CD8-positive, alpha-beta memory T cell (primary cell): Measurements from ENCODE around the gene WNT11. TPM values are rescaled to one million over a fixed set of nuclear protein-coding genes. Genes with fewer than 3 reads are reported as not detected.

ENCODE experiments used
- CTCF ChIA-PET: fragments of 350-600 bp; sonication (Branson Sonifier 250); formaldehyde crosslinking; loops from one replicate; lab custom pipeline; 2021; ENCODE audit warnings: antibody characterized with exemption; lab: Charles Lee
- POLR2A ChIA-PET: fragments of 350-600 bp; sonication (Branson Sonifier 250); formaldehyde crosslinking; loops from one replicate; lab custom pipeline; 2021; ENCODE audit warnings: antibody characterized with exemption; lab: Charles Lee
- DNase-seq, 5 donors: peaks; one replicate each; pipeline versions ENCODE4 v3.0.0 to v3.0.0-alpha.2; 2020 to 2022; ENCODE audit warnings: mixed read lengths in 1 of 5
- H3K27ac ChIP-seq: one replicate; pipeline ENCODE4 v1.7.0; 2013; ENCODE audit warnings: low read depth, mild to moderate bottlenecking, low read length, moderate library complexity
- H3K27me3 ChIP-seq: 2 replicates; pipeline ENCODE4 v1.7.0; 2013; ENCODE audit warnings: low read length, mild to moderate bottlenecking; ENCODE audit not compliant: insufficient read depth, poor library complexity, severe bottlenecking
- H3K36me3 ChIP-seq: 2 replicates; pipeline ENCODE4 v1.7.0; 2013; ENCODE audit warnings: mild to moderate bottlenecking, low read length, moderate library complexity; ENCODE audit not compliant: insufficient read depth
- H3K4me1 ChIP-seq: 2 replicates; pipeline ENCODE4 v1.7.0; 2013; ENCODE audit warnings: mild to moderate bottlenecking, low read length, moderate library complexity; ENCODE audit not compliant: insufficient read depth
- H3K4me3 ChIP-seq: 2 replicates; pipeline ENCODE4 v1.7.0; 2013; ENCODE audit warnings: mild to moderate bottlenecking, low read length
- H3K9me3 ChIP-seq: 2 replicates; pipeline ENCODE4 v1.7.0; 2013; ENCODE audit warnings: mild to moderate bottlenecking, low read length
- H3K27ac Mint-ChIP-seq, 8 donors: one replicate each; pipeline ENCODE4 v1.8.0; 2020 to 2021; ENCODE audit warnings: mixed read lengths in 8 of 8, mild to moderate bottlenecking in 6 of 8, inconsistent platforms in 3 of 8, moderate library complexity in 3 of 8
- H3K27me3 Mint-ChIP-seq, 2 donors: one replicate each; pipeline ENCODE4 v1.8.0; 2020 to 2021; ENCODE audit warnings: mixed read lengths in 2 of 2, mild to moderate bottlenecking in 1 of 2, moderate library complexity in 1 of 2
- H3K36me3 Mint-ChIP-seq, 3 donors: one replicate each; pipeline ENCODE4 v1.8.0; 2020 to 2021; ENCODE audit warnings: mixed read lengths in 3 of 3, inconsistent platforms in 1 of 3, mild to moderate bottlenecking in 1 of 3
- H3K4me1 Mint-ChIP-seq, 3 donors: one replicate each; pipeline ENCODE4 v1.8.0; 2020 to 2021; ENCODE audit warnings: mixed read lengths in 3 of 3, inconsistent platforms in 1 of 3, mild to moderate bottlenecking in 1 of 3
- H3K4me3 Mint-ChIP-seq, 7 donors: one replicate each; pipeline ENCODE4 v1.8.0; 2020 to 2021; ENCODE audit warnings: mixed read lengths in 7 of 7, mild to moderate bottlenecking in 6 of 7, moderate library complexity in 4 of 7, inconsistent platforms in 2 of 7
- H3K9me3 Mint-ChIP-seq, 5 donors: one replicate each; pipeline ENCODE4 v1.8.0; 2020 to 2022; ENCODE audit warnings: mixed read lengths in 5 of 5, mild to moderate bottlenecking in 3 of 5, moderate library complexity in 2 of 5, inconsistent platforms in 1 of 5
- polyA plus RNA-seq: library from polyadenylated mRNA; unstranded; fragments of 300-500 nt; fragmentation: Illumina TruSeq; gene quantifications from one replicate; pipeline ENCODE4 v1.2.3, GENCODE V29; 2021
- total RNA-seq, 2 experiments: library from RNA; stranded (reverse); gene quantifications; one replicate each; pipeline ENCODE4 v1.2.3, GENCODE V29; 2021

Gene WNT11
- total and polyA plus RNA-seq, 3 experiments from 2014 or later: 0.28 to 1.2 TPM; not detected in 1

- Histone ChIP-seq H3K9me3 (no peaks in the 10 kb centered on the region), H3K4me3 (no peak overlapping the region), H3K27ac (no peak overlapping the region), H3K4me1 (no peaks in the 10 kb centered on the region), H3K36me3 (no peaks in the 10 kb centered on the region), H3K27me3 (no peaks in the 10 kb centered on the region)
- H3K4me3 Mint-ChIP-seq: no peak overlapping the region
- ChIA-PET POLR2A (no interaction called here), CTCF (interaction anchor here (1.1 to 4.2 kb wide), 2 partner anchors 14 to 40 kb away, joined by 3 to 17 read pairs; no protein-coding TSS in a partner anchor)
- H3K4me1 Mint-ChIP-seq: no peaks in the 10 kb centered on the region
- H3K9me3 Mint-ChIP-seq: no peaks in the 10 kb centered on the region
- H3K36me3 Mint-ChIP-seq: no peaks in the 10 kb centered on the region
- DNase-seq: no peak
- H3K27me3 Mint-ChIP-seq: peaks cover 5 to 15% of the 10 kb centered on the region in 2 donors
- no peak overlapping the region for H3K27ac Mint-ChIP-seq
Measured at GRCh38 chr11:76248210-76248609, 41.9 kb upstream of the WNT11 start.

- no peaks in the 10 kb centered on the region for H3K4me1 Mint-ChIP-seq
- ChIA-PET POLR2A (no interaction called here), CTCF (interaction anchor here (1.1 to 4.2 kb wide), 3 partner anchors 12 to 39 kb away, joined by 3 to 17 read pairs (median 3); no protein-coding TSS in a partner anchor)
- no peaks in the 10 kb centered on the region for H3K9me3 Mint-ChIP-seq
- peak overlapping the region in 2 of 8 donors; percentile 1 to 58 for H3K27ac Mint-ChIP-seq
- peaks cover 5 to 8% of the 10 kb centered on the region in 2 donors for H3K27me3 Mint-ChIP-seq
- Histone ChIP-seq H3K4me3 (no peak overlapping the region), H3K27ac (no peak overlapping the region), H3K36me3 (no peaks in the 10 kb centered on the region), H3K4me1 (no peaks in the 10 kb centered on the region), H3K9me3 (no peaks in the 10 kb centered on the region), H3K27me3 (no peaks in the 10 kb centered on the region)
- no peak for DNase-seq
- no peak overlapping the region for H3K4me3 Mint-ChIP-seq
- H3K36me3 Mint-ChIP-seq: no peaks in the 10 kb centered on the region
Measured at GRCh38 chr11:76247091-76247490, 40.8 kb upstream of the WNT11 start.

- POLR2A ChIA-PET: no interaction called here
- Histone ChIP-seq H3K27ac (no peak overlapping the region), H3K36me3 (no peaks in the 10 kb centered on the region), H3K9me3 (no peaks in the 10 kb centered on the region), H3K27me3 (no peaks in the 10 kb centered on the region), H3K4me1 (no peaks in the 10 kb centered on the region), H3K4me3 (no peak overlapping the region)
- Mint-ChIP-seq H3K36me3 (no peaks in the 10 kb centered on the region), H3K9me3 (no peaks in the 10 kb centered on the region), H3K27ac (peak overlapping the region in 2 of 8 donors; percentile 1 to 58), H3K27me3 (peaks cover under 1 to 4% of the 10 kb centered on the region in 2 donors), H3K4me3 (no peak overlapping the region), H3K4me1 (no peaks in the 10 kb centered on the region)
- CTCF ChIA-PET: interaction anchor here (1.2 to 4.2 kb wide), 3 partner anchors 12 to 38 kb away, joined by 3 to 17 read pairs (median 3); no protein-coding TSS in a partner anchor
- DNase-seq: no peak
Measured at GRCh38 chr11:76246271-76246933, 40.1 kb upstream of the WNT11 start.

DNA sequence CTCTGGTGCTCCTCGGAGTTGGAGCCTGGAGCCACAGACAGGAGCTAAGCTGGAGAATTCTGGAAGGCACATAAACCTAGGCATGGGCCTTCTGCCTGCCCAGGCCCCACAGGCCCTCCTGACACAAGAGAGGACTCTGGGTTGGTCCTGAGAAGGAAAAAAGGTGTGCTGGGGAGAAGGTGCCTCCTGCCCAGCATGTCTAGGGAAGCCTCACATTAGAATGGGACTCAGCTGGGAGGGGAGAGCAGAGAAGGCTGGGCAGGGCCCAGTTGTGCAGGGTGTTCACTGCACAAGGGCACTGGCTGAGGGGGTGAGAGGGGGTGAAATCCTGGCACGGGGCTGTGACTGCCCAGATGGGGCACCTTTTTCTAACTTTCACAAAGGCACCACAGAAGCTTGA lies 39.4 kb upstream of the WNT11 start:
- Mint-ChIP-seq H3K4me1 (no peaks in the 10 kb centered on the region), H3K27ac (no peak overlapping the region), H3K27me3 (peaks cover 0 to 4% of the 10 kb centered on the region in 2 donors), H3K4me3 (no peak overlapping the region), H3K9me3 (no peaks in the 10 kb centered on the region), H3K36me3 (no peaks in the 10 kb centered on the region)
- ChIA-PET POLR2A (no interaction called here), CTCF (interaction anchor here (1.2 to 4.2 kb wide), 3 partner anchors 11 to 38 kb away, joined by 3 to 17 read pairs (median 3); no protein-coding TSS in a partner anchor)
- Histone ChIP-seq H3K4me3 (no peak overlapping the region), H3K36me3 (no peaks in the 10 kb centered on the region), H3K27ac (no peak overlapping the region), H3K27me3 (no peaks in the 10 kb centered on the region), H3K4me1 (no peaks in the 10 kb centered on the region), H3K9me3 (no peaks in the 10 kb centered on the region)
- no peak for DNase-seq

DNA sequence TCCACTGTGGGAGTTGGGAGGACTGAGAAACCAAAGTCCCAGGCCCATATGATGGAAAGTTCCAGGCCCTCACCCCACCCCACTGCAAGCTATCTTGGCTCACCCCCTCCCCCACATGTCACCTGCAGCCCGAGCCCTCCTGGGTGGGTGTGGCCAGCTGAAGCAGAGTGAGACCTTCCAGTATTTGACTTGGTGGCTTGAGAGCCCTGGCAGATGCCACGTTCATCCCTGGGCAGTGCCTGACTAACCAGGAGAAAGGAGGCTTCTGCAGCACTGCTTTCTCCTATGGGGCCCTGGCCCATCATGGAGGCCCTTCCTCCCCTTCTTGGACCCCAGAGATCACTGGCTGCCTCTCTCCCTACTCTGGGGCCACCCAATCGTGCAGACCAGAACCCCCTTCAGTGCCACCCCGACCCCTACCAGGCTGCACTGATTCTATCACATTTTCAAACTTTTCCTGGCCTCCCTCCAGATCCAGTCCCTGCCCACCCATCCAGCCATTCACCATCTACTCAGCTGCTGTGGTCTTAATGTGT lies 38.1 kb upstream of the WNT11 start:
- H3K4me1 Mint-ChIP-seq: no peaks in the 10 kb centered on the region
- CTCF ChIA-PET: interaction anchor here (1.1 kb wide), 1 partner anchor 37 kb away, joined by 3 read pairs; no protein-coding TSS in a partner anchor

GRCh38 chr11:76243957-76244285 lies 37.6 kb upstream of the WNT11 start:
- Histone ChIP-seq H3K9me3 (no peaks in the 10 kb centered on the region), H3K36me3 (no peaks in the 10 kb centered on the region), H3K4me3 (no peak overlapping the region), H3K27me3 (no peaks in the 10 kb centered on the region), H3K27ac (no peak overlapping the region), H3K4me1 (no peaks in the 10 kb centered on the region)
- CTCF ChIA-PET: interaction anchor here (1.1 kb wide), 1 partner anchor 37 kb away, joined by 3 read pairs; no protein-coding TSS in a partner anchor
- POLR2A ChIA-PET: interaction anchor here (0.6 kb wide), 1 partner anchor 9 kb away, joined by 3 read pairs; no protein-coding TSS in a partner anchor
- Mint-ChIP-seq H3K36me3 (peaks cover 0 to 1% (median 0%) of the 10 kb centered on the region in 3 donors), H3K4me3 (no peak overlapping the region), H3K27me3 (peaks cover 0 to 6% of the 10 kb centered on the region in 2 donors), H3K4me1 (no peaks in the 10 kb centered on the region), H3K9me3 (no peaks in the 10 kb centered on the region), H3K27ac (no peak overlapping the region)
- no peak for DNase-seq

More for the DNA sequence above, 38.1 kb upstream of the WNT11 start:
- H3K27ac ChIP-seq: no peak overlapping the region
- no peaks in the 10 kb centered on the region for H3K9me3 ChIP-seq
- DNase-seq: no peak
- peaks cover 0 to 6% of the 10 kb centered on the region in 2 donors for H3K27me3 Mint-ChIP-seq
- H3K36me3 ChIP-seq: no peaks in the 10 kb centered on the region
- H3K4me3 ChIP-seq: no peak overlapping the region
- peak overlapping the region in 1 of 8 donors; percentile 47 for H3K27ac Mint-ChIP-seq
- H3K4me1 ChIP-seq: no peaks in the 10 kb centered on the region
- no peaks in the 10 kb centered on the region for H3K27me3 ChIP-seq
- POLR2A ChIA-PET: interaction anchor here (0.6 kb wide), 1 partner anchor 9 kb away, joined by 3 read pairs; no protein-coding TSS in a partner anchor
- no peaks in the 10 kb centered on the region for H3K9me3 Mint-ChIP-seq
- H3K4me3 Mint-ChIP-seq: no peak overlapping the region
- peaks cover 0 to 1% (median 0%) of the 10 kb centered on the region in 3 donors for H3K36me3 Mint-ChIP-seq

- Histone ChIP-seq H3K4me1 (no peaks in the 10 kb centered on the region), H3K9me3 (no peaks in the 10 kb centered on the region), H3K27ac (no peak overlapping the region), H3K4me3 (no peak overlapping the region), H3K36me3 (no peaks in the 10 kb centered on the region), H3K27me3 (no peaks in the 10 kb centered on the region)
- peaks cover 0 to 1% (median 0%) of the 10 kb centered on the region in 3 donors for H3K36me3 Mint-ChIP-seq
- H3K4me3 Mint-ChIP-seq: no peak overlapping the region
- no peak overlapping the region for H3K27ac Mint-ChIP-seq
- no peaks in the 10 kb centered on the region for H3K9me3 Mint-ChIP-seq
- POLR2A ChIA-PET: interaction anchor here (0.6 kb wide), 1 partner anchor 8 kb away, joined by 3 read pairs; no protein-coding TSS in a partner anchor
- H3K4me1 Mint-ChIP-seq: no peaks in the 10 kb centered on the region
- DNase-seq: no peak
- peaks cover 0 to 6% of the 10 kb centered on the region in 2 donors for H3K27me3 Mint-ChIP-seq
- CTCF ChIA-PET: interaction anchor here (1.1 kb wide), 1 partner anchor 36 kb away, joined by 3 read pairs; no protein-coding TSS in a partner anchor
Measured at GRCh38 chr11:76243193-76243956, 37.1 kb upstream of the WNT11 start.
